Activated naive CD8-positive, alpha-beta T cell treated with anti-CD3 and anti-CD28 coated beads for 36 hours (primary cell): ENCODE data around the gene PSRC1. TPM values are rescaled to one million over a fixed set of nuclear protein-coding genes. Genes with fewer than 3 reads are reported as not detected.

Source experiments
- DNase-seq: peaks from one replicate; pipeline ENCODE4 v3.0.0; 2021
- H3K27ac Mint-ChIP-seq: one replicate; pipeline ENCODE4 v1.8.0; 2022; ENCODE audit warnings: mild to moderate bottlenecking, moderate library complexity, mixed read lengths
- H3K27me3 Mint-ChIP-seq: one replicate; pipeline ENCODE4 v1.8.0; 2022; ENCODE audit warnings: mild to moderate bottlenecking, mixed read lengths
- H3K36me3 Mint-ChIP-seq: one replicate; pipeline ENCODE4 v1.8.0; 2021; ENCODE audit warnings: mild to moderate bottlenecking, mixed read lengths
- H3K4me1 Mint-ChIP-seq: one replicate; pipeline ENCODE4 v1.8.0; 2021; ENCODE audit warnings: mixed read lengths
- H3K4me3 Mint-ChIP-seq: one replicate; pipeline ENCODE4 v1.8.0; 2022; ENCODE audit warnings: mild to moderate bottlenecking, moderate library complexity, mixed read lengths
- H3K9me3 Mint-ChIP-seq: one replicate; pipeline ENCODE4 v1.8.0; 2022; ENCODE audit warnings: mixed read lengths
- total RNA-seq, 2 experiments: library from RNA; stranded (reverse); gene quantifications; one replicate each; pipeline ENCODE4 v1.2.3, GENCODE V29; 2021

Gene PSRC1
- total RNA-seq, 2 experiments from 2014 or later, result 10.7 to 12.2 TPM

DNA sequence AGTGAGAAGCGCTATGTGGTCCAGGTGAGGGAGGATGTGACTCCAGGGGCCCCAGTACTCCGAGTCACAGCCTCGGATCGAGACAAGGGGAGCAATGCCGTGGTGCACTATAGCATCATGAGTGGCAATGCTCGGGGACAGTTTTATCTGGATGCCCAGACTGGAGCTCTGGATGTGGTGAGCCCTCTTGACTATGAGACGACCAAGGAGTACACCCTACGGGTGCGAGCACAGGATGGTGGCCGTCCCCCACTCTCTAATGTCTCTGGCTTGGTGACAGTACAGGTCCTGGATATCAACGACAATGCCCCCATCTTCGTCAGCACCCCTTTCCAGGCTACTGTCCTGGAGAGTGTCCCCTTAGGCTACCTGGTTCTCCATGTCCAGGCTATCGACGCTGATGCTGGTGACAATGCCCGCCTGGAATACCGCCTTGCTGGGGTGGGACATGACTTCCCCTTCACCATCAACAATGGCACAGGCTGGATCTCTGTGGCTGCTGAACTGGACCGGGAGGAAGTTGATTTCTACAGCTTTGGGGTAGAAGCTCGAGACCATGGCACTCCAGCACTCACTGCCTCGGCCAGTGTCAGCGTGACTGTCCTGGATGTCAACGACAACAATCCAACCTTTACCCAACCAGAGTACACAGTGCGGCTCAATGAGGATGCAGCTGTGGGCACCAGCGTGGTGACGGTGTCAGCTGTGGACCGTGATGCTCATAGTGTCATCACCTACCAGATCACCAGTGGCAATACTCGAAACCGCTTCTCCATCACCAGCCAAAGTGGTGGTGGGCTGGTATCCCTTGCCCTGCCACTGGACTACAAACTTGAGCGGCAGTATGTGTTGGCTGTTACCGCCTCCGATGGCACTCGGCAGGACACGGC is 31.4 kb downstream of the PSRC1 start:
- no peak for DNase-seq
- peaks cover 8% of the 10 kb centered on the region for H3K4me1 Mint-ChIP-seq
- peaks cover 2% of the 10 kb centered on the region for H3K27me3 Mint-ChIP-seq
- no peak overlapping the region for H3K27ac Mint-ChIP-seq
- H3K4me3 Mint-ChIP-seq, result no peak overlapping the region
- no peaks in the 10 kb centered on the region for H3K9me3 Mint-ChIP-seq
- no peaks in the 10 kb centered on the region for H3K36me3 Mint-ChIP-seq

DNA sequence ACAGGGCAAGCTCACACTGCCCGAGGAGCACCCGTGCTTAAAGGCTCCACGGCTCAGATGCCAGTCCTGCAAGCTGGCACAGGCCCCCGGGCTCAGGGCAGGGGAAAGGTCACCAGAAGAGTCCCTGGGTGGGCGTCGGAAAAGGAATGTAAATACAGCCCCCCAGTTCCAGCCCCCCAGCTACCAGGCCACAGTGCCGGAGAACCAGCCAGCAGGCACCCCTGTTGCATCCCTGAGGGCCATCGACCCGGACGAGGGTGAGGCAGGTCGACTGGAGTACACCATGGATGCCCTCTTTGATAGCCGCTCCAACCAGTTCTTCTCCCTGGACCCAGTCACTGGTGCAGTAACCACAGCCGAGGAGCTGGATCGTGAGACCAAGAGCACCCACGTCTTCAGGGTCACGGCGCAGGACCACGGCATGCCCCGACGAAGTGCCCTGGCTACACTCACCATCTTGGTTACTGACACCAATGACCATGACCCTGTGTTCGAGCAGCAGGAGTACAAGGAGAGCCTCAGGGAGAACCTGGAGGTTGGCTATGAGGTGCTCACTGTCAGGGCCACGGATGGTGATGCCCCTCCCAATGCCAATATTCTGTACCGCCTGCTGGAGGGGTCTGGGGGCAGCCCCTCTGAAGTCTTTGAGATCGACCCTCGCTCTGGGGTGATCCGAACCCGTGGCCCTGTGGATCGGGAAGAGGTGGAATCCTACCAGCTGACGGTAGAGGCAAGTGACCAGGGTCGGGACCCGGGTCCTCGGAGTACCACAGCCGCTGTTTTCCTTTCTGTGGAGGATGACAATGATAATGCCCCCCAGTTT is 32.3 kb downstream of the PSRC1 start:
- Mint-ChIP-seq H3K4me3 (no peak overlapping the region), H3K36me3 (no peaks in the 10 kb centered on the region), H3K27me3 (peaks cover 4% of the 10 kb centered on the region), H3K4me1 (peaks cover 8% of the 10 kb centered on the region), H3K27ac (no peak overlapping the region), H3K9me3 (no peaks in the 10 kb centered on the region)
- no peak for DNase-seq

GRCh38 chr1:109249654-109250401 is 33.1 kb downstream of the PSRC1 start:
- Mint-ChIP-seq H3K9me3 (no peaks in the 10 kb centered on the region), H3K27ac (no peak overlapping the region)

DNA sequence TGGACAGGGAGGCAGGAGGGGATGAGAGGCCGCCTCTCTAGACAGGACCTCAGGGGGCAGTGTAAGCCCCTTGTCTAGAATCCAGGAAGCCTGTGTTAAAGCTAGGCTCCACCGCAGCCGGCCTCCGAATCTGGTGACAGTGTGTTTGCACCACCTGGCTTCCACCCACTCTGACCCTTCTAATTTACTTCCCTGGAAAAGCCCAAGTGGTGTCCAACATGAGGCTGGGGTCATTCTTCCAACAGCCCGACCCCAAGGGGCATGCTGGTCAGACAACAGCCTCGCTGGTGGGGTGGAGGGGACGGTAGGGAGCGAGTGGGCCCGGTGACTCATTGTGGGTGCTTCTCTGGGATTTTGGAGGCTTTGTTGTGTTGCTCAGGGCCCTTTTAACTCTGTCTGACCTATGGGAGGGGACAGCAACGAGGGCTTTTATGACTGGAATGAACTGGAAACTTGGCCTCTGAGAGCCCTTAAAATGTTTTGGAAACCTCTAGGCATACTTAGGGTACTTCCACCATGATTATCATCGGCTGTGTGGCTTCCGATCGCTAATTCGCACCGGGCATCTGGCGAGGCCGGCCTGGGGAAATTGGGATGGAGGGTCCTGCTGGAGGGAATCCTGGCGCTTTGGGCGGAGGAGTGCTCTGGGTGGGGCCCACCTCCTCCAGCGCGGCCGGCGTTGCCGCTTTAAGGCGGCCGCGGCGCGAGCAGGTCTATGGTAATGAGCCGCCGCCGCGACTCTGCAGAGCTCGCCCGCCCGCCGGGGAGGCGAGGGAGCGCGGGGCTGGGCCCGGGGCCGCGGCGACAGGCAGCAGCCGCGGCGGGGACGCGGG is 33.9 kb downstream of the PSRC1 start, which contains the start of gene CELSR2:
CELSR2 (plus strand) TSS at position 743 of the 833 bp plus-strand sequence. CDS start 541 bp downstream, outside the sequence.
- H3K4me1 Mint-ChIP-seq, result peaks cover 8% of the 10 kb centered on the region
- H3K36me3 Mint-ChIP-seq, result no peaks in the 10 kb centered on the region
- H3K27ac Mint-ChIP-seq, result no peak within 1 kb of the TSS
- peak within 1 kb of the TSS; percentile 53 for H3K4me3 Mint-ChIP-seq
- no peaks in the 10 kb centered on the region for H3K9me3 Mint-ChIP-seq
- H3K27me3 Mint-ChIP-seq, result peaks cover 4% of the 10 kb centered on the region
- DNase-seq, result peak; percentile 73

More at GRCh38 chr1:109249654-109250401, 33.1 kb downstream of the PSRC1 start:
- peaks cover 4% of the 10 kb centered on the region for H3K27me3 Mint-ChIP-seq
- peak overlapping the region; percentile 53 for H3K4me3 Mint-ChIP-seq
- H3K36me3 Mint-ChIP-seq, result no peaks in the 10 kb centered on the region
- H3K4me1 Mint-ChIP-seq, result peaks cover 8% of the 10 kb centered on the region
- DNase-seq, result no peak

- Mint-ChIP-seq H3K4me3 (no peak overlapping the region), H3K4me1 (peaks cover 8% of the 10 kb centered on the region), H3K27me3 (peaks cover 4% of the 10 kb centered on the region)
Measured at GRCh38 chr1:109248444-109248796, 34.5 kb downstream of the PSRC1 start.

GRCh38 chr1:109247401-109248365 is 35.3 kb downstream of the PSRC1 start:
- no peak for DNase-seq
- H3K4me3 Mint-ChIP-seq, result no peak overlapping the region
- H3K36me3 Mint-ChIP-seq, result no peaks in the 10 kb centered on the region
- H3K9me3 Mint-ChIP-seq, result no peaks in the 10 kb centered on the region
- H3K27ac Mint-ChIP-seq, result no peak overlapping the region
- peaks cover 6% of the 10 kb centered on the region for H3K4me1 Mint-ChIP-seq
- H3K27me3 Mint-ChIP-seq, result peaks cover 4% of the 10 kb centered on the region

More at GRCh38 chr1:109248444-109248796, 34.5 kb downstream of the PSRC1 start:
- Mint-ChIP-seq H3K9me3 (no peaks in the 10 kb centered on the region), H3K27ac (no peak overlapping the region), H3K36me3 (no peaks in the 10 kb centered on the region)
- no peak for DNase-seq

GRCh38 chr1:109246141-109246551 is 36.8 kb downstream of the PSRC1 start:
- Mint-ChIP-seq H3K4me1 (peaks cover 16% of the 10 kb centered on the region), H3K27ac (no peak overlapping the region), H3K4me3 (no peak overlapping the region), H3K9me3 (no peaks in the 10 kb centered on the region), H3K36me3 (no peaks in the 10 kb centered on the region), H3K27me3 (peaks cover 4% of the 10 kb centered on the region)
- DNase-seq, result no peak

DNA sequence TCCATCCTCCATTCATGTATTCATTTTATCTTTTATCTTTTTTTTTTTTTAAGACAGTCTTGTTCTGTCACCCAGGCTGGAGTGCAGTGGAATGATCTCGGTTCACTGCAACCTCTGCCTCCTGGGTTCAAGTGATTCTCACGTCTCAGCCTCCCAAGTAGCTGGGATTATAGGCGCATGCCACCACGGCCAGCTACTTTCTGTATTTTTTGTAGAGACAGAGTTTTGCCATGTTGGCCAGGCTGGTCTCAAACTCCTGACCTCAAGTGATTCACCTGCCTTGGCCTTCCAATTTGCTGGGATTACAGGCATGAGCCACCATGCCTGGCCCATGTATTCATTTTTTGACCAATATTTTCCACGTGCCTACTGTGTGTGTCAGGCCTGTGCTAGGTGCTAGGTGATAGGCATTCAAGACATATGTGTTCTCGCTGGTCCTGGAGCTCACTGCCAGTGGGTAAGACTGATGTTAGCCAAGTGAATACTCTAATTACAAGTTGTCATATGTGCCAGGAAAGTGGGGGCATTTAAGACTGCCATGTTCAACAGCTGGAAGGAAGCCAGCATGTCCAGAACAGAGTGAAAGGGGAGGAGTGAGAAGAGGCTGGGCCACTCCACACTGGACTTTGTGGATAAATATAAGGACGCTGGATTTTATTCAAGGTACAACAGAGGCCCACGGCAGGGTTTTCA is 38.9 kb downstream of the PSRC1 start:
- H3K36me3 Mint-ChIP-seq, result no peaks in the 10 kb centered on the region
- H3K4me1 Mint-ChIP-seq, result peaks cover 15% of the 10 kb centered on the region
- H3K4me3 Mint-ChIP-seq, result no peak overlapping the region
- no peak for DNase-seq
- no peaks in the 10 kb centered on the region for H3K9me3 Mint-ChIP-seq
- peaks cover 4% of the 10 kb centered on the region for H3K27me3 Mint-ChIP-seq
- H3K27ac Mint-ChIP-seq, result no peak overlapping the region

DNA sequence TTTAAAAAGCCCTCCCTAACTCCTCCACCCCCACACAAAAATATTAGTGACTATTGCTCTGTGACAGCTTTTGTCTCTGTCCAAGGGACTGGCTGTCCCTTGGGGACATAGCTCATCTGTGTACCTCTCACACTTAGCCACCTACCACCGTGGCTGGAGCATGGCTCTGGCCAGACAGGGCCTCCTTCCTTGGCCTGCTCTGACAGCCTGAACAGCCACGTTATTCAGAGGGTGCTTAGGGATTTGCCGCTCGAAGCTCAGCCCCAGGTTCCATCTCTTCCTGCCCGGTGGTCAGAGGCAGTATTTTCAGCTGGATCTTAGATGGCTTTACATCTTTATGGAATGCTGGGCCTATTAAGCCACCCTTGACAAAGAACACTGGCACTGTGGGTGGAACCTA is 39.7 kb downstream of the PSRC1 start:
- Mint-ChIP-seq H3K36me3 (no peaks in the 10 kb centered on the region), H3K4me3 (no peak overlapping the region), H3K27ac (no peak overlapping the region), H3K27me3 (peaks cover 4% of the 10 kb centered on the region), H3K4me1 (peaks cover 14% of the 10 kb centered on the region), H3K9me3 (no peaks in the 10 kb centered on the region)
- DNase-seq, result no peak

- no peak overlapping the region for H3K27ac Mint-ChIP-seq
- no peak for DNase-seq
- H3K4me3 Mint-ChIP-seq, result peak overlapping the region; percentile 26
- H3K36me3 Mint-ChIP-seq, result peaks cover 1% of the 10 kb centered on the region
- H3K27me3 Mint-ChIP-seq, result peaks cover 4% of the 10 kb centered on the region
- no peaks in the 10 kb centered on the region for H3K9me3 Mint-ChIP-seq
- peaks cover 14% of the 10 kb centered on the region for H3K4me1 Mint-ChIP-seq
Measured at GRCh38 chr1:109242387-109242786, 40.6 kb downstream of the PSRC1 start.

GRCh38 chr1:109241841-109242345 is 41.1 kb downstream of the PSRC1 start:
- peak overlapping the region; percentile 26 for H3K4me3 Mint-ChIP-seq
- H3K4me1 Mint-ChIP-seq, result peaks cover 14% of the 10 kb centered on the region
- H3K9me3 Mint-ChIP-seq, result no peaks in the 10 kb centered on the region
- H3K36me3 Mint-ChIP-seq, result peaks cover 1% of the 10 kb centered on the region
- no peak for DNase-seq
- H3K27ac Mint-ChIP-seq, result peak overlapping the region; percentile 26
- H3K27me3 Mint-ChIP-seq, result peaks cover 4% of the 10 kb centered on the region

- no peaks in the 10 kb centered on the region for H3K9me3 Mint-ChIP-seq
- no peak for DNase-seq
- no peak overlapping the region for H3K4me3 Mint-ChIP-seq
- H3K36me3 Mint-ChIP-seq, result peaks cover 1% of the 10 kb centered on the region
- peaks cover under 1% of the 10 kb centered on the region for H3K27me3 Mint-ChIP-seq
- no peak overlapping the region for H3K27ac Mint-ChIP-seq
- peaks cover 14% of the 10 kb centered on the region for H3K4me1 Mint-ChIP-seq
Measured at GRCh38 chr1:109241344-109241743, 41.6 kb downstream of the PSRC1 start.
